ENCODE measurements around the gene MCUB.
"Not testable (repeated sequence)": the region's sequence is repeated elsewhere in the genome, so short reads cannot be mapped to it uniquely, and the experiment has no call there.

MCUB gene

DNA sequence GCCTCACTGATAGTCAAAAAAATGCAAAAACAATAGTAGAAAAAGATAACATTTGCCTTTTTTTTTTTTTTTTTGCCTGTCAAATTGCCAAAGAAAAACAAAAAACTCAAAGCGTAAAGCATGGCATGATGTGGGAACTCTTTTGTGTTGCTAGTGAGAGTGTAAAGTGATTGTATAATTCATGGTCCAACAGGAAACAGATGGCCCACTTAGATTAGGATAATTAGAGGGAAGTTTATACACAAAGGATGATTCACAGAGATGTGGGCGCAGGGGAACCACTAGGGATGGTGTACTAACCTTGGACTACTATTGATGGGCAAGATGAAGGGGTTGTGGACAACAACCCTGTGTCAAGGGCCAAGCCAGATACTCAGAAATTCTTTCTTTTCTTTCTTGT, 16.4 kb downstream of the MCUB start:
- no peaks in the 10 kb centered on the region for H3K36me3 ChIP-seq (ENCODE audit: insufficient read depth, low read length)
- H3K79me2 ChIP-seq (ENCODE audit: insufficient read depth, low read length) = no peaks in the 10 kb centered on the region
- H3K9ac ChIP-seq (ENCODE audit: low read depth, low read length, poor library complexity, severe bottlenecking) = no peak overlapping the region
- H3K9me2 ChIP-seq (replicated peaks; ENCODE audit: low read depth, low read length) = no peaks in the 10 kb centered on the region
- H3K4me2 ChIP-seq (ENCODE audit: low read depth, low read length, poor library complexity, severe bottlenecking) = peak overlapping the region; percentile 19
- H3K4me3 ChIP-seq (ENCODE audit: low read length, poor library complexity, severe bottlenecking) = no peak overlapping the region
- H2AFZ ChIP-seq (ENCODE audit: low read length) = no peak overlapping the region
- no peaks in the 10 kb centered on the region for H3K27me3 ChIP-seq (ENCODE audit: insufficient read depth, low read length, poor library complexity, severe bottlenecking)
- H3F3A ChIP-seq (ENCODE audit: low read depth) = no peaks in the 10 kb centered on the region
- H3K4me1 ChIP-seq (ENCODE audit: insufficient read depth, low read length, poor library complexity, severe bottlenecking) = peaks cover 9% of the 10 kb centered on the region
- no peaks in the 10 kb centered on the region for H3K9me3 ChIP-seq (ENCODE audit: insufficient read depth, low read depth, low read length)
- TF ChIP-seq, protein P1, sequence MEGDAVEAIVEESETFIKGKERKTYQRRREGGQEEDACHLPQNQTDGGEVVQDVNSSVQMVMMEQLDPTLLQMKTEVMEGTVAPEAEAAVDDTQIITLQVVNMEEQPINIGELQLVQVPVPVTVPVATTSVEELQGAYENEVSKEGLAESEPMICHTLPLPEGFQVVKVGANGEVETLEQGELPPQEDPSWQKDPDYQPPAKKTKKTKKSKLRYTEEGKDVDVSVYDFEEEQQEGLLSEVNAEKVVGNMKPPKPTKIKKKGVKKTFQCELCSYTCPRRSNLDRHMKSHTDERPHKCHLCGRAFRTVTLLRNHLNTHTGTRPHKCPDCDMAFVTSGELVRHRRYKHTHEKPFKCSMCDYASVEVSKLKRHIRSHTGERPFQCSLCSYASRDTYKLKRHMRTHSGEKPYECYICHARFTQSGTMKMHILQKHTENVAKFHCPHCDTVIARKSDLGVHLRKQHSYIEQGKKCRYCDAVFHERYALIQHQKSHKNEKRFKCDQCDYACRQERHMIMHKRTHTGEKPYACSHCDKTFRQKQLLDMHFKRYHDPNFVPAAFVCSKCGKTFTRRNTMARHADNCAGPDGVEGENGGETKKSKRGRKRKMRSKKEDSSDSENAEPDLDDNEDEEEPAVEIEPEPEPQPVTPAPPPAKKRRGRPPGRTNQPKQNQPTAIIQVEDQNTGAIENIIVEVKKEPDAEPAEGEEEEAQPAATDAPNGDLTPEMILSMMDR (conservative IDR thresholded peaks at IDR 0.05; ENCODE audit: low read length) = no peak
- no peak for TF ChIP-seq EZH2phosphoT487 (IDR thresholded peaks at IDR 0.05; ENCODE audit: borderline replicate concordance)
- no peaks in the 10 kb centered on the region for H4K20me1 ChIP-seq (ENCODE audit: insufficient read depth, low read length, poor library complexity, severe bottlenecking)

DNA sequence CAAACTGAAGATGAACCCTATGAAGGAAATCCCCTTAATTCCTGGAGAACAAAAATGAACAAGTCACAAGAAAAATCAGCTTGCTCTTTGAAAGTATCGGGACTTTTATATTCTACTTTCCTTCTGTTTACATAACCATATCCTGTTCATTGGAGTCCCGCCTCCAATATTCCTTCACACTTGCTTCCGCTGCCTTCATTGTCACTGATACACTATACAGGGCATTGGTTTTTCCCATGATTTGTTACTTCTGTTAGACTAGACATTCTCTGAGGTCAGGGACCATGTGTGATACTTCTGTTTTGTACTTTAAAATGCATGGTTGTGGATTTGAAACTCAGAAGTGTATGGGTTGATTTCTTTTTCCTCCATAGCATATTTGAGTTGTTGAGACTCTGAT, 18.8 kb downstream of the MCUB start:
- Histone ChIP-seq H3K4me2 (ENCODE audit: low read depth, low read length, poor library complexity, severe bottlenecking) (no peak overlapping the region), H3K27me3 (ENCODE audit: insufficient read depth, low read length, poor library complexity, severe bottlenecking) (no peaks in the 10 kb centered on the region), H2AFZ (ENCODE audit: low read length) (no peak overlapping the region), H3K9me2 (replicated peaks; ENCODE audit: low read depth, low read length) (no peaks in the 10 kb centered on the region), H3F3A (ENCODE audit: low read depth) (no peaks in the 10 kb centered on the region), H4K20me1 (ENCODE audit: insufficient read depth, low read length, poor library complexity, severe bottlenecking) (no peaks in the 10 kb centered on the region), H3K9ac (ENCODE audit: low read depth, low read length, poor library complexity, severe bottlenecking) (no peak overlapping the region), H3K79me2 (ENCODE audit: insufficient read depth, low read length) (no peaks in the 10 kb centered on the region), H3K4me1 (ENCODE audit: insufficient read depth, low read length, poor library complexity, severe bottlenecking) (peaks cover 9% of the 10 kb centered on the region), H3K36me3 (ENCODE audit: insufficient read depth, low read length) (no peaks in the 10 kb centered on the region), H3K4me3 (ENCODE audit: low read length, poor library complexity, severe bottlenecking) (no peak overlapping the region), H3K9me3 (ENCODE audit: insufficient read depth, low read depth, low read length) (no peaks in the 10 kb centered on the region)
- TF ChIP-seq EZH2phosphoT487 (IDR thresholded peaks at IDR 0.05; ENCODE audit: borderline replicate concordance) = no peak
- TF ChIP-seq, protein P1 (conservative IDR thresholded peaks at IDR 0.05; ENCODE audit: low read length) = no peak

DNA sequence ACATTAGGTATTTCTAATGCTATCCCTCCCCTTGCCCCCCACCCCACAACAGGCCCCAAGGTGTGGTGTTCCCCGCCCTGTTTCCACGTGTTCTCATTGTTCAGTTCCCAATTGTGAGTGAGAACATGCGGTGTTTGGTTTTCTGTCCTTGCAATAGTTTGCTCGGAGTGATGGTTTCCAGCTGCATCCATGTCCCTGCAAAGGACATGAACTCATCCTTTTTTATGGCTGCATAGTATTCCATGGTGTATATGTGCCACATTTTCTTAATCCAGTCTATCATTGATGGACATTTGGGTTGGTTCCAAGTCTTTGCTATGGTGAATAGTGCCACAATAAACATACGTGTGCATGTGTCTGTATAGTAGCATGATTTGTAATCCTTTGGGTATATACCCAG, 20.0 kb downstream of the MCUB start:
- H3K4me2 ChIP-seq (ENCODE audit: low read depth, low read length, poor library complexity, severe bottlenecking); H3K4me3 ChIP-seq (ENCODE audit: low read length, poor library complexity, severe bottlenecking); H3K79me2 ChIP-seq (ENCODE audit: insufficient read depth, low read length); H3K27me3 ChIP-seq (ENCODE audit: insufficient read depth, low read length, poor library complexity, severe bottlenecking); H3K9ac ChIP-seq (ENCODE audit: low read depth, low read length, poor library complexity, severe bottlenecking); H3K9me3 ChIP-seq (ENCODE audit: insufficient read depth, low read depth, low read length); H3K36me3 ChIP-seq (ENCODE audit: insufficient read depth, low read length); H2AFZ ChIP-seq (ENCODE audit: low read length); H4K20me1 ChIP-seq (ENCODE audit: insufficient read depth, low read length, poor library complexity, severe bottlenecking); H3K4me1 ChIP-seq (ENCODE audit: insufficient read depth, low read length, poor library complexity, severe bottlenecking); H3K9me2 ChIP-seq (replicated peaks; ENCODE audit: low read depth, low read length); H3F3A ChIP-seq (ENCODE audit: low read depth): not testable (repeated sequence)

GRCh38 chr4:109588176-109588575, 28.1 kb downstream of the MCUB start:
- H3K4me2 ChIP-seq (ENCODE audit: low read depth, low read length, poor library complexity, severe bottlenecking) = peak overlapping the region; percentile 12
- H3K9ac ChIP-seq (ENCODE audit: low read depth, low read length, poor library complexity, severe bottlenecking) = no peak overlapping the region
- no peak overlapping the region for H3K4me3 ChIP-seq (ENCODE audit: low read length, poor library complexity, severe bottlenecking)
- H3K27me3 ChIP-seq (ENCODE audit: insufficient read depth, low read length, poor library complexity, severe bottlenecking) = no peaks in the 10 kb centered on the region
- TF ChIP-seq, protein P1 (conservative IDR thresholded peaks at IDR 0.05; ENCODE audit: low read length) = no peak
- TF ChIP-seq EZH2phosphoT487 (IDR thresholded peaks at IDR 0.05; ENCODE audit: borderline replicate concordance) = no peak
- no peaks in the 10 kb centered on the region for H4K20me1 ChIP-seq (ENCODE audit: insufficient read depth, low read length, poor library complexity, severe bottlenecking)
- H3F3A ChIP-seq (ENCODE audit: low read depth) = no peaks in the 10 kb centered on the region
- no peak overlapping the region for H2AFZ ChIP-seq (ENCODE audit: low read length)
- H3K9me3 ChIP-seq (ENCODE audit: insufficient read depth, low read depth, low read length) = no peaks in the 10 kb centered on the region
- H3K4me1 ChIP-seq (ENCODE audit: insufficient read depth, low read length, poor library complexity, severe bottlenecking) = peaks cover 11% of the 10 kb centered on the region
- no peaks in the 10 kb centered on the region for H3K79me2 ChIP-seq (ENCODE audit: insufficient read depth, low read length)
- no peaks in the 10 kb centered on the region for H3K9me2 ChIP-seq (replicated peaks; ENCODE audit: low read depth, low read length)
- no peaks in the 10 kb centered on the region for H3K36me3 ChIP-seq (ENCODE audit: insufficient read depth, low read length)

Measured in Loucy (cell line).